SJCRH30 (cell line): ENCODE results near the gene DNM3. TPM values are rescaled to one million over a fixed set of nuclear protein-coding genes. Genes with fewer than 3 reads are reported as not detected.

ENCODE experiments used
- DNase-seq, 2 experiments: peaks; one replicate each; pipeline ENCODE4 v3.0.0-alpha.2; 2015 to 2020
- H3K27ac ChIP-seq: fragments of 250-450 bp; sonication (Bioruptor Pico); 2 replicates; pipeline ENCODE4 v1.5.1; 2020; ENCODE audit warnings: mild to moderate bottlenecking, moderate library complexity
- H3K27me3 ChIP-seq: fragments of 250-450 bp; sonication (Bioruptor Pico); 2 replicates; pipeline ENCODE4 v1.5.1; 2020; ENCODE audit warnings: mild to moderate bottlenecking, moderate library complexity
- H3K36me3 ChIP-seq: fragments of 250-450 bp; sonication (Bioruptor Pico); 2 replicates; pipeline ENCODE4 v1.5.1; 2020; ENCODE audit warnings: mild to moderate bottlenecking, moderate library complexity
- H3K4me1 ChIP-seq: fragments of 250-450 bp; sonication (Bioruptor Pico); 2 replicates; pipeline ENCODE4 v1.5.1; 2020; ENCODE audit warnings: mild to moderate bottlenecking, moderate library complexity
- H3K4me3 ChIP-seq: fragments of 250-450 bp; sonication (Bioruptor Pico); 2 replicates; pipeline ENCODE4 v1.5.1; 2020; ENCODE audit warnings: mild to moderate bottlenecking, moderate library complexity
- H3K9me3 ChIP-seq: fragments of 250-450 bp; sonication (Bioruptor Pico); replicated peaks from 2 replicates; pipeline ENCODE4 v1.5.1; 2020; ENCODE audit warnings: mild to moderate bottlenecking, moderate library complexity
- total RNA-seq: library from RNA; depleted of rRNA; stranded (reverse); fragments of >200 nt; shearing (Covaris generic); gene quantifications from 2 replicates; pipeline ENCODE4 v1.2.3, GENCODE V29; 2014

The DNM3 gene
- total RNA-seq, 1 experiment from 2014 or later = 13.7 TPM

DNA sequence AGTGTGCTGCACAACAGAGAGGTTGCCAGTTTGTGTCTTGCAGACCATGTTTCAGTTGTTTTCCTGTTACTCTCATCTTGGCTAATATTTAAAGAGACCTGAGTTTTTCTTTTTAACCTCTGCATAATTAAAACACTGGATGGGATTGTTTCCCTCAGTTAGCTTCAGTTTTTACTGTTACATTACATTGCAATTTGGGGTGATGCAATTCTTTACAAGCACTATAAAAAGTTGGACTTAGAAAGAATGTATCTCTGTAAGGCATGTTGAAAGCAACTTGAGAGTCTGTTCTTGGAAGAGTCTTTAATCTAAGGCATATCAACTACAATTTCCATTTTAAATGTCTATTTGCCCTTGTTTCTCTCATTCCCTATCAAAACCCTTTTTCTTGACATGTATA lies 99.1 kb downstream of the DNM3 start:
- Histone ChIP-seq H3K27me3 (no peaks in the 10 kb centered on the region), H3K9me3 (no peaks in the 10 kb centered on the region), H3K36me3 (no peaks in the 10 kb centered on the region), H3K27ac (no peak overlapping the region), H3K4me1 (no peaks in the 10 kb centered on the region), H3K4me3 (no peak overlapping the region)
- DNase-seq = no peak

DNA sequence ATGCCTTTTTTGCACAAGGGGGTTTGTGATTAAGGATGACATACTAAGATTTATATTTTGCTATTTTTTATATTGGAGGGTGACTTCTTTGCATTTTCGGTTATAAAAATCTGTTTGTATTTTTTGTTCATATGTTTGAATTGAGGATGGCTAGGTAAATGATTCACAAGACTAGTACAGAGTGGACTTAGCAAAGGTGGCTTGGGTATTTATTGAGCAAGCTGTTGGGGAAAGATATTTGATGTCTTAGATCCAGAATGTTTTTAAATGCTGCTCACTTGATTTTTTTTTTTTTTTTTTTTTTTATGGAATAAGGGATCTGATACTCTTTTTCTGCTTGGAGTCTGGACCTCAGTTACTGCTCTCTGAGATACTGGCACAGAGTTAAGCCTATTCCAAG lies 100.6 kb downstream of the DNM3 start:
- Histone ChIP-seq H3K4me3 (no peak overlapping the region), H3K27ac (no peak overlapping the region), H3K36me3 (no peaks in the 10 kb centered on the region), H3K27me3 (no peaks in the 10 kb centered on the region), H3K4me1 (no peaks in the 10 kb centered on the region), H3K9me3 (no peaks in the 10 kb centered on the region)
- no peak for DNase-seq

DNA sequence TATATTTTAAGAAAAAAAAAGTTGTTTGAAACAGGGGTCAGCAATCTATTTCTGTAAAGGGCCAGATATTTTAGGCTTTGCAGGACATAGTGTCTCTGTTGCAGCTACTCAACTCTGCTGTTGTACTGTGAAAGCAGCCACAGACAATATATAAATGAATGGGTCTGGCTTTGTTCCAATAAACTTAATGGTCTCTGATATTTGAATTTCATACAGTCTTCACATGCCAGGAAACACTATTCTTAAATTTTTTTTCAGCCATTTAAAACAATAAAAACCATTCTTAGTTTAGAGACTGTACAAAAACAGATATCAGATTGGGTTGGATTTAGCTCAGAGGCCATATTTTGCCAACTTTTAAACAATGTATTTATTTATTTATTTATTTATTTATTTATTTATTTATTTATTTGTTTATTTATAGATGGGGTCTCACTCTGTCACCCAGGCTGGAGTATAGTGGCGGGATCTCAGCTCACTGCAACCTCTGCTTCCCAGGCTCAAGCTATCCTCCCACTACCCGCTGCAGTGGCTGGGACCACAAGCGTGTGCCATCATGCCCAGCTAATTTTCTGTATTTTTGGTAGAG lies 102.8 kb downstream of the DNM3 start:
- Histone ChIP-seq H3K4me1 (peaks cover 6% of the 10 kb centered on the region), H3K36me3 (no peaks in the 10 kb centered on the region), H3K4me3 (no peak overlapping the region), H3K27ac (no peak overlapping the region), H3K9me3 (no peaks in the 10 kb centered on the region), H3K27me3 (no peaks in the 10 kb centered on the region)
- DNase-seq = no peak

DNA sequence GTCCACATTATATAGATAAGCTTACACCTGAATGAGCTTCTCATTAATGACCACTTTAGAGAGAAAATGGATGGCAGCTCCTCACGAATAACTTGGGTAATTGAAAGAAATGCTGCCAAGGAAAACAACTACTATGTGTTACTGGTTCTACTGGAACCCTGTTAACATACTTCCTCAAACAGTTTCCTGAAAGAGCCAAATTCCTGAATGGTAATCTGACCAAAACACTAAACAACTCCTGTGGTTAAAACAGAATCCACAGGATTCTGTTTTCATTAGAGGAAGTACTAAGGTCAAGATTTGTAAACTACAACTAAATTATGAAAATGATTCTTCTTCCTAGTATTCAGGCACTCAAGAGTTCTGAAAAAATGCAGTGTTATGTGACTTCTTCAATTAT lies 107.2 kb downstream of the DNM3 start:
- no peak overlapping the region for H3K27ac ChIP-seq
- no peaks in the 10 kb centered on the region for H3K36me3 ChIP-seq
- peaks cover 6% of the 10 kb centered on the region for H3K4me1 ChIP-seq
- DNase-seq = peak in 1 of 2 experiments; percentile 9
- H3K9me3 ChIP-seq = no peaks in the 10 kb centered on the region; the same call in 1 of the 2 replicates
- H3K4me3 ChIP-seq = no peak overlapping the region
- H3K27me3 ChIP-seq = no peaks in the 10 kb centered on the region

DNA sequence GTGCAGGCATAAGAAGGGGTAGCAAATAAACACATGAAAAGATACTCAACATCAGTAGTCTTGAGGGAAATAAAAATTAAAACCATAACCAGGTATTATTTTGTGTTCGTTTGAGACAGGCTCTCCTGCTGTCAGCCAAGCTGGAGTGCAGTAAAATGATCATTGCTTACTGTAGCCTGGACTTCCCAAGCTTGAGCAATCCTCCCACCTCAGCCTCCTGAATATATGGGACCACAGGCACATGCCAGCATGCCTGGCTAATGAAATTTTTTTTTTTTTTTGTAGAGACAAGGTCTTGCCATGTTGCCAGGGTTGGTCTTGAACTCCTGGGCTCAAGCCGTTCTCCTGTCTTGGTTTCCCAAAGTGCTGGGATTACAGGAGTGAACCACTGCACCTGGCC lies 108.0 kb downstream of the DNM3 start:
- H3K27me3 ChIP-seq = no peaks in the 10 kb centered on the region
- no peak overlapping the region for H3K4me3 ChIP-seq
- no peak overlapping the region for H3K27ac ChIP-seq

DNA sequence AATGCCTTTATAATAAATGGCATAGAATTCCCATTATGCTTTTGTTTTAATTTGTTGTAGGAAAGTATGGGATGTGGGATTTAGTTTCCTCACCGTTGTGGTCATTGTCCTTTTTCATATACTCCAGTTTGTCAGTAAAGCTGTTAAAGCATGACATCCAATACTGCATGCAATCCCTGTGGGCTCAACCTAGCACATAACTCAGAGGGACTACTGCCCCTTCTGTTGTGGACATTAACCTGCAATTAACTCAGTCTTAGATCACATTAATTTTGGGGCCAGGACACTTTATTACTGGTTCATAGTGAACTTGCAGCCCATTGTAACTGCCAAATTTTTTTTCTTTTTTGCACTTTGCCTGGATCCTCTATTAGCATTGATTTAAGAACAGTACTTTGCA lies 112.5 kb downstream of the DNM3 start:
- Histone ChIP-seq H3K27me3 (no peaks in the 10 kb centered on the region), H3K4me1 (0 out of 2 replicates have a peak, but pooled peaks cover 3% of the 10 kb centered on the region), H3K27ac (no peak overlapping the region), H3K36me3 (no peaks in the 10 kb centered on the region), H3K4me3 (no peak overlapping the region), H3K9me3 (no peaks in the 10 kb centered on the region; the same call in 1 of the 2 replicates)
- peak in 1 of 2 experiments; percentile 15 for DNase-seq

More for the DNA sequence above, 108.0 kb downstream of the DNM3 start:
- Histone ChIP-seq H3K36me3 (no peaks in the 10 kb centered on the region), H3K4me1 (peaks cover 9% of the 10 kb centered on the region), H3K9me3 (no peaks in the 10 kb centered on the region; the same call in 1 of the 2 replicates)
- no peak for DNase-seq

DNA sequence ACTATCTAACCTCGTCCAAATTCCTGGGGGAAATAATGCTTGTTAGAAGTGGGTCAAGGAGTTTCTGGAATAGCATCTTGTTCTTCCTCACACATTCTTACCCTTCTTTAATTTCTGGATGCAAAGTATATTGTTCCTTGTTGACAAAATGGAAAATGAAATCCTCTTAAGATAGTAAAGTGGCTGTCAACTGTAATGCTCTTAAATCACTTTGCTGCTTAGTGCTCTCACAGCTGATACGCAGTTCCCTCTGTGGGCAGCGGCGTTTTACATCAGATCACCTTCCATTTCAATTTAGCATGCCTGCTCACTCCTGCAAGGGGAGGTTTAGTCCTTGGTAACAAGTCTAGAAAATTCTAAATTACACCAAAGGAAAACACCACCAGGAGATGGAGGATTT lies 113.1 kb downstream of the DNM3 start:
- Histone ChIP-seq H3K4me3 (no peak overlapping the region), H3K4me1 (0 out of 2 replicates have a peak, but pooled peaks cover 3% of the 10 kb centered on the region), H3K27me3 (no peaks in the 10 kb centered on the region), H3K27ac (no peak overlapping the region), H3K36me3 (no peaks in the 10 kb centered on the region), H3K9me3 (no peaks in the 10 kb centered on the region; the same call in 1 of the 2 replicates)
- DNase-seq = no peak

DNA sequence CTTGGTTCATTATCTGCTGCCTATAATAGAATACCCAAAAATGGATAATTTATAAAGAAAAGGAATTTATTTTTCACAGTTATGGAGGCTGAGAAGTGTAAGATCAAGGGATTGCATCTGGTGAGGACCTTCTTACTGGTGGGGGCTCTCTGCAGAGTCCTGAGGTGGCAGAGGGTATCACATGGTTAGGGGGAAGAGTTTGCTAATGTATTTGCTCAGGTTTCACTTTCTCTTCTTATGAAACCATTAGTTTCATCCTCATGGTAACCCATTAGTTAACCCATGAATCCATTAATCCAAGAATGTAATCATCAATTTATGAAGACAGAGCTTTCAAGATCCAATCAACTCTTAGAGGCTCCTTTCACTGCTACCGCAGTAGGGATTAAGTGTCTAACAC lies 120.6 kb downstream of the DNM3 start:
- Histone ChIP-seq H3K9me3 (no peaks in the 10 kb centered on the region), H3K4me3 (no peak overlapping the region), H3K27ac (no peak overlapping the region), H3K4me1 (no peaks in the 10 kb centered on the region), H3K27me3 (no peaks in the 10 kb centered on the region), H3K36me3 (no peaks in the 10 kb centered on the region)
- DNase-seq = no peak

DNA sequence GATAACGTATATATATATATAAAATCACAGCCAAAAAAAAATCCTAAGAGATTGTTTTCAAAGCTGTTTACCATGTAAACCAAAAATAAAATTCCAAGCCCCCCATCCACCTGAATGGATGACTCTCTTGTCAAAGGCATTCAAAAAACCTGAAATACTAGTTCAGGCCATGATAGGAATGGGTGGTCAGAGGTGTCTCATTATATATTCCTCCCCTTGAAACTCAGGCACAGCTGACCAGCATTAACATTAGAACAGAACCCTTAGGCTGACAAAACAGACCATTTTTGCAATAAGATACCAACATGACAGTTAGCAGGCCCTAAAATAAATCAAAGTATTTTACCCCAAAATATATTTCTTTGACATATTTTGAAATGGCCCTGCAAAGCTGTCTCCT lies 122.5 kb downstream of the DNM3 start:
- Histone ChIP-seq H3K27me3 (no peaks in the 10 kb centered on the region), H3K9me3 (no peaks in the 10 kb centered on the region), H3K4me3 (no peak overlapping the region), H3K36me3 (no peaks in the 10 kb centered on the region), H3K4me1 (no peaks in the 10 kb centered on the region), H3K27ac (no peak overlapping the region)
- no peak for DNase-seq

DNA sequence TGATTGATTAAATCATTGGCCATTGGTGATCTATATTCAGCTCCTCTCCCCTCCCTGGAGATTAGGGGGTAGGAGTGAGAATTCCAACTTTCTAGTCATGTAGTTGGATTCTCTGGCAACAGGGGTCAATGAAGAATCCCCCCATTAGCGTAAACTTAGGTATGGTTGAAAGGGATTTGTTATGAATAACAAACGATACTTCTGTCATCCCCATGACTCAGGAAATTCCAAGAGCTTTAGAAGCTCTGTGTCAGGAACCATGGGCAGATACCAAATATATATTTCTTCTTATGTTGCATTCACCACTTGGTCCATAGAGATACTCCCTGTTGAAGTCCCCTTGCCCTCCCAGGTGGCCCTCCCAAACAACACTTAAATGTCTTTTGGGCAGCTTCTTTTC lies 124.5 kb downstream of the DNM3 start:
- Histone ChIP-seq H3K36me3 (no peaks in the 10 kb centered on the region), H3K4me3 (no peak overlapping the region), H3K4me1 (no peaks in the 10 kb centered on the region), H3K27me3 (no peaks in the 10 kb centered on the region), H3K27ac (no peak overlapping the region), H3K9me3 (no peaks in the 10 kb centered on the region)
- no peak for DNase-seq

DNA sequence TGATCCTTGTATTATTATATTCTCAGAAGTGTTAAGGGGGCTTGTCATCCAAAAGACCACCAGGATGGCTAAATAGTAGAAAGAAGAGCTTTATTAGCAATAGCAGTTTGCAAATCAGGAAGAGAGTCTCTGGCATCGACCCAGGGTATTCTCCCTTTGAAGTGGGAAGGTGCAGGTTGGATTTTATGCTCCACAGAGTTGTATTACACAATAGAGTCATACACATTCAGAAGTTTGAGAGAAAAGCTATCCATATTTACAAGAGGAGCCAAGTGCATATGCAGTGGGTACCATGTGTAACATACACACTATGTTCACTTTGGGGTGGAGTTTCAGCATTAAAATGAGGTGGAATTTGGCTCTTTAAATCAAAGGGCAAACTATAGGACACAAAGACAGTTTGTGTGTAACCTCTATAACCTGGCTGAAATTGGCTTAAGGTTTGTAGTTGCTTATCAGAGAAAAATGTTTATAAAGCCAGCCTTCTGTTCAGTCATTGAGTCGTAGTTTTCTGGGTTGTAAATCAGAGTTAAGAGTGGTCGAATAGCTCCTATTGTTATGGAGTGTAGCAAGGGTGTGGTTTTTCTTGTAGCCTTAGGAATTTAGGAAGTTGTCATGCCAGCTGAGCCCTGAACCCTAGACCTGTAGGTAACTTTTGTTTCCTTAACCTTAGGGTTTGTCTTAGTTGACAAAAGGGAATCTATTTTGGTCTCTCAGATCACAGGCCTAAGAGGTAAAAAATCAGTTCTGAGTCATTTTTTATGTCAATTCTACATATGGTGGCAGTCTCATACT lies 125.3 kb downstream of the DNM3 start:
- Histone ChIP-seq H3K9me3 (no peaks in the 10 kb centered on the region), H3K36me3 (no peaks in the 10 kb centered on the region), H3K4me1 (no peaks in the 10 kb centered on the region), H3K4me3 (no peak overlapping the region), H3K27me3 (no peaks in the 10 kb centered on the region), H3K27ac (no peak overlapping the region)
- no peak for DNase-seq

DNA sequence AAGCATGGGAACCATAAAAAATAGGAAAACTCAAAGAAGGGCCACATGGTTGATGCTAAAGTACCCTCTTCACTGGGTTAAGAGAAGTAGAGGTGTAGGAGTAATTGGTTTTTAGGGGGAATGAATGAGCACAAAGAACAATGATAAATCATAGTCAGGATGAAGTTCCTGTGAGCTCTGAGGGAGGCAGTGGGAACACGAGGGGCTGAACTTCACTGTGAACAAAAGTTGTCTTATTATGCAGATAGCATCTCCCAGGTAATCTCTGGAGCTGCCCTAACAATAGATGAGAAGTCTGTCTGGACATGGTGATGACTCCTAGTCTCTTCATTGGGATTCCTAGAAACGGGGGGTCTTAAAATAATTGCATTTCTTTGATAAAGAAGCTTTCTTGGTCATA lies 127.9 kb downstream of the DNM3 start:
- Histone ChIP-seq H3K27me3 (no peaks in the 10 kb centered on the region), H3K9me3 (no peaks in the 10 kb centered on the region), H3K4me1 (no peaks in the 10 kb centered on the region), H3K27ac (no peak overlapping the region), H3K36me3 (no peaks in the 10 kb centered on the region), H3K4me3 (no peak overlapping the region)
- DNase-seq = no peak

DNA sequence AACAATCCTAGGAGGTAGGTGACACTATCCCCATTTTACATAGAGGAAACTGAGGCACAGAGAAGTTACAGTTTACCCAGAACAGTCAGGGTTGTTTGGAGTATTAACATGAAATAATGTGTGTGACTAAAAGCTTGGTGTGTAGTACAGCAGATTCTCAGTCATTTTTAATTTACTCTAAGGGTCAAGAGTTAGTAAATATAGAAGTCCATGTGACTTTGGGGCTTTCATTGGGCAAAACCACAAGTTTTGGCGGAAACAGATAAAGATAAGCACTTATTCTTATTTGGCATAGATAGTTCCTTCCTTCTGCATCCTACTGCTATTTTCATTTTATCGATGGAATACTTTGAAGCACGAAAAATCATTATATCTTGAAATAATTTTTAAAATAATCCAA lies 128.5 kb downstream of the DNM3 start:
- no peaks in the 10 kb centered on the region for H3K4me1 ChIP-seq
- no peaks in the 10 kb centered on the region for H3K36me3 ChIP-seq

DNA sequence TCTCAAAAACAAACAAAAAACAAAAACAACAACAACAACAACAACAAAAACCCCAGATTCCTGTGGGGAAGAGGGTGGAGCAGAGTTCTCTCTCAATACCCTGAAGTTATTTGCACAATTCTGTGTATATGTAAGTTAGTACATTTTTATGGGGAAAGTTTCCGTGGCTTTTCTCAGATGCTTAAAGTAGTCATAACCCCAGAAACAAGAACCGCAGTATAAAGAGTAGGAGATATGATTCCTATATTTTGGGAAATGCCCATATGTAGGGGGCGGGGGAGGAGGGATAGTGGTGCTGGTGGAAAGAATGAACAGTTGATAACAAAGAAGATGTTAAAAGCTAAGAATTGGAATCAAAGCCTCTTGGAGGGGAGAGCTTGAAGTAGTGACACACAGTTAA lies 131.5 kb downstream of the DNM3 start:
- 0 out of 2 replicates have a peak, but pooled peaks cover 3% of the 10 kb centered on the region for H3K9me3 ChIP-seq
- no peak for DNase-seq
- H3K27ac ChIP-seq = no peak overlapping the region
- no peak overlapping the region for H3K4me3 ChIP-seq
- no peaks in the 10 kb centered on the region for H3K4me1 ChIP-seq
- H3K36me3 ChIP-seq = no peaks in the 10 kb centered on the region
- no peaks in the 10 kb centered on the region for H3K27me3 ChIP-seq

More for the DNA sequence above, 128.5 kb downstream of the DNM3 start:
- Histone ChIP-seq H3K4me3 (no peak overlapping the region), H3K9me3 (no peaks in the 10 kb centered on the region), H3K27me3 (no peaks in the 10 kb centered on the region), H3K27ac (no peak overlapping the region)
- no peak for DNase-seq

DNA sequence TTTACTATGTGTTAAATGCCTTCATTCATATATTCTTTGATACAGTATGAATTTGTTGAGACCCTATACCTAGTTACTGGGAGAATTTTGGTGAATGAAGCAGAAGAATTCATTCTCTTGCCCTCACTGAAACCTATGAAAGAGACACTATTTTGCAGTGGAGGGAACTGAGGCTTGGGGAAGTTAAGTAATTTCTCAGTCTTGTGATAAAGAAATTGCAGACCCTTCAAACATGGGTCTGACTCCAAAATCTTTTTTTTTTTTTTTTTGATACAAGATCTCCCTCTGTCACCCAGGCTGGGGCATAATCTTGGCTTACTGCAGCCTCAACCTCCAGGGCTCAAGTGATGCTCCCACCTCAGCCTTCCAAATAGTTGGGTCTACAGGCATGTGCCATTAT lies 132.1 kb downstream of the DNM3 start:
- Histone ChIP-seq H3K27ac (no peak overlapping the region), H3K4me1 (no peaks in the 10 kb centered on the region), H3K36me3 (no peaks in the 10 kb centered on the region), H3K4me3 (no peak overlapping the region), H3K27me3 (no peaks in the 10 kb centered on the region), H3K9me3 (0 out of 2 replicates have a peak, but pooled peaks cover 3% of the 10 kb centered on the region)
- DNase-seq = no peak
